ENCODE data around the gene PLEKHA7.

PLEKHA7 gene

GRCh38 chr11:16769386-16769785 is 244.8 kb downstream of the PLEKHA7 start:
- TF ChIP-seq MYC (IDR thresholded peaks at IDR 0.05; ENCODE audit: low read depth, low read length) (no peak), CTCF (IDR thresholded peaks at IDR 0.05; ENCODE audit: low read depth, low read length) (no peak)
- H3K4me3 ChIP-seq (ENCODE audit: low read depth, low read length): no peak overlapping the region
- no peak for DNase-seq (ENCODE audit: low read depth)

GRCh38 chr11:16767957-16768356 is 246.3 kb downstream of the PLEKHA7 start:
- no peak overlapping the region for H3K4me3 ChIP-seq (ENCODE audit: low read depth, low read length)
- DNase-seq (ENCODE audit: low read depth): no peak
- no peak for TF ChIP-seq POLR2A (IDR thresholded peaks at IDR 0.05; ENCODE audit: extremely low read depth, insufficient read length)
- no peak for TF ChIP-seq CTCF (IDR thresholded peaks at IDR 0.05; ENCODE audit: low read depth, low read length)
- TF ChIP-seq MAX (IDR thresholded peaks at IDR 0.05; ENCODE audit: low read depth, low read length): no peak
- TF ChIP-seq MYC (IDR thresholded peaks at IDR 0.05; ENCODE audit: low read depth, low read length): no peak

- DNase-seq (ENCODE audit: low read depth): no peak
- TF ChIP-seq POLR2A (IDR thresholded peaks at IDR 0.05; ENCODE audit: extremely low read depth, insufficient read length) (no peak), MAX (IDR thresholded peaks at IDR 0.05; ENCODE audit: low read depth, low read length) (no peak), MYC (IDR thresholded peaks at IDR 0.05; ENCODE audit: low read depth, low read length) (no peak), CTCF (IDR thresholded peaks at IDR 0.05; ENCODE audit: low read depth, low read length) (no peak)
- no peak overlapping the region for H3K4me3 ChIP-seq (ENCODE audit: low read depth, low read length)
Measured at GRCh38 chr11:16767137-16767536, 247.1 kb downstream of the PLEKHA7 start.

- DNase-seq (ENCODE audit: low read depth): no peak
- H3K4me3 ChIP-seq (ENCODE audit: low read depth, low read length): no peak overlapping the region
- TF ChIP-seq MYC (IDR thresholded peaks at IDR 0.05; ENCODE audit: low read depth, low read length): no peak
- TF ChIP-seq CTCF (IDR thresholded peaks at IDR 0.05; ENCODE audit: low read depth, low read length): no peak
Measured at GRCh38 chr11:16764888-16765287, 249.3 kb downstream of the PLEKHA7 start.

GRCh38 chr11:16763746-16764145 is 250.5 kb downstream of the PLEKHA7 start:
- H3K4me3 ChIP-seq (ENCODE audit: low read depth, low read length): no peak overlapping the region
- TF ChIP-seq MAX (IDR thresholded peaks at IDR 0.05; ENCODE audit: low read depth, low read length) (no peak), MYC (IDR thresholded peaks at IDR 0.05; ENCODE audit: low read depth, low read length) (no peak)
- DNase-seq (ENCODE audit: low read depth): peak; percentile 50

- DNase-seq (ENCODE audit: low read depth): no peak
- H3K4me3 ChIP-seq (ENCODE audit: low read depth, low read length): no peak overlapping the region
- TF ChIP-seq POLR2A (IDR thresholded peaks at IDR 0.05; ENCODE audit: extremely low read depth, insufficient read length): no peak
- TF ChIP-seq MYC (IDR thresholded peaks at IDR 0.05; ENCODE audit: low read depth, low read length): no peak
- TF ChIP-seq CTCF (IDR thresholded peaks at IDR 0.05; ENCODE audit: low read depth, low read length): no peak
- no peak for TF ChIP-seq MAX (IDR thresholded peaks at IDR 0.05; ENCODE audit: low read depth, low read length)
Measured at GRCh38 chr11:16759857-16760508, 254.2 kb downstream of the PLEKHA7 start.
